Cortex of kidney (tissue), 1 donor: ENCODE data around the gene PTPRF.

ENCODE experiments used
- DNase-seq: peaks from one replicate; lab custom pipeline; 2025; lab: John Stamatoyannopoulos, UW

PTPRF gene

GRCh38 chr1:43513471-43514173, 17.1 kb upstream of the PTPRF start:
- no peak for DNase-seq

GRCh38 chr1:43518935-43519686, 11.6 kb upstream of the PTPRF start:
- no peak for DNase-seq

GRCh38 chr1:43520100-43520778, 10.4 kb upstream of the PTPRF start:
- DNase-seq, result no peak

DNA sequence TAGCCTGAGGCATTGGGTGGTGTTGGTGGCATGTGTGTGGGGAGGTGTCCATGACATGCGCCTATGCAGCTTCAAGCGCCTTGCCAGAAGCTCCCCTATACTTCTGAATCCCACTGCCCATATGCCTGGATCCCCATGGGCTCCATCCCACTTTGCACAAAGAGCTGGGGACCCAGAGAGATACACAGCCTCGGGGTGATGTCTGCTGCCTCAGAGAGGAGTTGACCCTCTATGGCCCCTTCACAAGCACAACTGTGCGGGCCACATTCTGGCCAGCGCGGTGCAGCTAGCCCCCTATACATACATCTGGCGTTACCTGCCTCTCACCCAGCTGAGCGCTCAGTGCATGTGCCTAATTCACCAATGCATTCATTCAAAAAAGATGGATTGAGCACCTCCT, 9.6 kb upstream of the PTPRF start:
- no peak for DNase-seq

GRCh38 chr1:43521756-43522155, 8.9 kb upstream of the PTPRF start:
- DNase-seq, result no peak

- no peak for DNase-seq
These were observed 8.3 kb upstream of the PTPRF start for GRCh38 chr1:43522431-43522775.

GRCh38 chr1:43522776-43523480, 7.8 kb upstream of the PTPRF start:
- no peak for DNase-seq

DNA sequence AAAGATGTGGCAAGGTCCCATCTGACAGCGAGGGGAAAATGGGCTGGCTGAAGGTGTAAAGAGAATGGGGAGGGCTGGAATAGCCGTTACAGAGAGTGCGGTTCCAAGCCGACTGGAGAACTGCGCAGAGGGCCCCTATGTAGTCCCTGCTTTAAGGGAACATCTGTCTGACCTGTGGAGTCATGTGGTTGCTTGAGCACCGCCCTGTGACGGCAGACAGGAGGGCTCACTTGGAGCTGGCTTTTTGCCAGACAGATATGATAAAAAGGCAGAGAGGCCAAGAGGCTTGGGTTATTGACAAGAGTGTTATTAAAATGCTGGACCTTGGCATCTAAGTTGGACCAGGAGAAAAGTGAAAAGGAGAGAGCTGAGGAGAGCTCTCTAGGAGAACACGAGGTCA, 5.9 kb upstream of the PTPRF start:
- no peak for DNase-seq

DNA sequence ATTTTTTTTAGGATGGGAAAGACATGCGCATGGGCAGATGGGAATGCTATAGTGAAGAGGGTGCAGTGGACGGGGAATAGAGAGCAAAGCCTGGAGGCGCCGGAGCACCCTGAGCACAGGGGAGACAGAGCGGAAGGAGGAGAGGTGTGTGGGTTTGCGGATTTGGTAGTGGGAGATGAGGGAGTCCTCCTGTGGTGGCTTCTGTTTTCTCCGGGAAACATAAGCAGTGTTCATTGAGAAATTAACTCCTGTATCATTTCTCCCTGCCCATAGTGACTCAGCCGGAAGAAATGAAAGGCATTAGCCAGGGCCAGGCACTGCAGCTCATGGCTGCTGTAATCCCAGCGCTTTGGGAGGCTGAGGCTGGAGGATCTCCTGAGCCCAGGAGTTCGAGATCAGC, 4.7 kb upstream of the PTPRF start:
- DNase-seq, result no peak

- DNase-seq, result no peak
These were observed 3.4 kb upstream of the PTPRF start for GRCh38 chr1:43527111-43527878.

GRCh38 chr1:43529206-43529731, 1.4 kb upstream of the PTPRF start:
- DNase-seq, result no peak

- no peak for DNase-seq
These were observed 623 bp downstream of the PTPRF start for GRCh38 chr1:43531107-43531905.

DNA sequence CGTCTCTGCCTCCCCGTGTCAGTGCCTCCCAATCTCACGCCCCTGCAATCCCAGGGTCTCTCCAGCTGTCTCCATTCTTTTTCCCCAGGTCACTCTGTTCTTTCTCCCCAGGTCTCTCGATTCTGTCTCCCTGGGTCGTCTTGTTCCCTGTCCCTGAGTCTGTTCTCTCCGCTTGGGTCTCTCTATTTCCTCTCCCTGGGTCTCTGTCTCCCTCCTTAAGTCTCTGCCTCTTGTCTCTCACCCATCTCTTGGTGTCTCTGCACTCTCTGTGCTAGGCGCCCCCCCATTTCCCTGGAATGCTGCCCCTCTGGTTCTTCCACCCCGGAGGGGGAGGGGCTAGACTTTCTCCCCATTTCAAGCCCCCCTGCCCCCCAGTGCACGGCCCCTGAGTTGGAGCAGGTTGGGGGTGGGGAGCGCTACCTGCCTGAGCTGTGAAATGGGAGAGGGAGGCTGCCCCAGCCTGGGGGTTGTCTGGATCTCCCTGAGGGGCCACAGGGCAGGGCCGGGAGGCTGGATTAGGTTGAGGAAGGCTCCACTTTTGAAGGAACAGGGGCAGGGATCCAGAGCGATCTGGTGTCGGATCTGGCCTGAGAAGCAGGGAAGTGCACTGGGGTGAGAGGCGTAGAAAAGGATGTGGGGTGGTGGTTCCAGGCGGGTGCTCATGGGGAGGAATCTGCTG, 1.4 kb downstream of the PTPRF start:
- no peak for DNase-seq

DNA sequence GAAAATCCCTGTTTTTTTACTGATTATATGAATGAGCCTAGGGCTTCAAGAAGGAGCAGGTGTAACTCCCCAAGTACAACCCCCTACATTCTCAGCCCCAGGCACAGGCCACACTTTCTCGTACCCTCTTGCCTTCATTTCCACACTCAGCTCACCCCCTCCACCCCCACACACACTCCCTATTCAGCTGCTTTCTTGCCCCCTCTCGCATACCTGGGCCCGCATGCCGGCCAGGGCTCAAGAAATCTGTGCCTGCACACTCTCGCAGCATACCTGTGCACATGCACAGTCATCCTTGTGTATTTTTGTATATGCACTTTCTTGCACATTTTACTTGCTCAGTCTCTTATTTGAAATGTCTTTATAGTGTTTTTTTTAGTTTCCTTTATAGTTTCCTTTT, 2.0 kb downstream of the PTPRF start:
- DNase-seq, result no peak

DNA sequence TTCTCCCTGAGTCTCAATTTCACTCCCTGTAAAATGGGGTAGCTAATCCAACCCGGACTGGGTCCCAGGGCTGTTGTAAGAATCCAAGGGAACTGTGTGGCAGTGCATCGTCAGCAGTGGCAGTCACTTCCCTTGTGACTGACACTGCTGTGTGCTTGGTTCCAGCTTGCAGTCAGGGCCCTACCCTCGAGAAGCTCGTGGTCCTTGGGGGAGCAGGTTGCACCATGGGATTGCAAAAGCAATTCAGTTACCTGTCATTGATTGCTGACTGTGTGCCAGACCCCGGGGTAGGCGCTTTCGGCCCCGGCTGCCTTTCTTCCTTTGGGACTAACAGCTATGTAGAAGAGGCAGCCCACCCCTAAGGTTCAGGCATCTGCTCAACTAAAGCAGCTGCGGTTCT, 2.9 kb downstream of the PTPRF start:
- DNase-seq, result no peak

DNA sequence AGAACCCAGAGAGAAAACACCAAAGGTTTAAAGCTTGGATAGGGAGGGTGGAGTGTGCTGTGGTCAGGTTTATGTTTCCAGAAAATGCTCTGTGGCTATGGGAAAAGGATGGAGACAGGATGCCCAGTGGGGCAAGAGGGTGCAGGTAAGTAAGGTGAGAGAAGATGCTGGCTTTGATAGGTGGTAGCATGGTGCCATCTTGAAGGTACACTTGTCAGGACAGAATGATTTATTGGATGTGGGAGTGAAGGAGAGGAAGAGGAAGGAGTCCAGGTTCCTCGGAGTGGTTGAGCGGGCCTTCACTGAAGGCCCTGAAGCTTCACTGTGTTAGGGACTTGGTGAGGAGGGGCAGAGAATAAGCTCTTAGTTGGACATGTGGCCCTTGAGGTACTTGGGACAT, 3.6 kb downstream of the PTPRF start:
- no peak for DNase-seq

- DNase-seq, result no peak
These were observed 5.6 kb downstream of the PTPRF start for GRCh38 chr1:43536196-43536863.

DNA sequence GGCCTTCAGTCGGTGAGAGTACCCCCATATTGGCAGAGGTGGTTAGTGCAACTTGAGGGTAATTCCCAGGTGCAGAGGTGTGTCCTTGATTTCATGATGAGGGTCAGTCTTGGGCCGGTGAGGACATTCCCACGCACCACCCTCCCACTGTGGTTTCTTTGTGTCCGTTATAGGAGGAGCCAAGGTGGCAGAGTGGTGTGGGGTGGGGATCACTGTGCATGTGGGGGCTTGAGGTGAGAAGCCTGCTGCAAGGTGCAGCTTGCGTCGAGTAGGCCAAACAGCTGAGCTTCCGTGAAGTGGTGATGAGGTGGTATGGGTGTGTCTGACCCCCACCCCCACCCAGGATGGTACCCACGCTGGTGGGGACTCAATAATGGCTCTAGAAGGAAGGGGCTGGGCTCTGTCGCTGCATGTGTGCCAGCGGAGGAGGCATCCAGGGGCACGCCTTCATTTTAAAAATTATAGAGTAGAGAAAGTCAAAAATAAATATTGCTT, 6.2 kb downstream of the PTPRF start:
- no peak for DNase-seq

GRCh38 chr1:43537423-43538142, 6.9 kb downstream of the PTPRF start:
- no peak for DNase-seq
